ENCODE measurements around the gene GPR149.
A peak's percentile ranks its signal among the peaks of the same experiment; 100 is the strongest.

GPR149 gene

GRCh38 chr3:154323891-154324738, 105.9 kb downstream of the GPR149 start, which contains the start of gene DHX36:
DHX36 (minus strand) TSS chr3:154324487; CDS start chr3:154324416, 71 bp downstream.
- DNase-seq (ENCODE audit: low read depth): peak; percentile 89
- no peak for TF ChIP-seq CTCF (conservative IDR thresholded peaks at IDR 0.05; ENCODE audit: low read length)
- peak within 1 kb of the TSS; percentile 69 for H3K4me3 ChIP-seq (ENCODE audit: low read length)

GRCh38 chr3:154316974-154317767, 112.8 kb downstream of the GPR149 start:
- H3K4me3 ChIP-seq (ENCODE audit: low read length): no peak overlapping the region
- peak; percentile 8 for DNase-seq (ENCODE audit: low read depth)
- no peak for TF ChIP-seq CTCF (conservative IDR thresholded peaks at IDR 0.05; ENCODE audit: low read length)

GRCh38 chr3:154314152-154314551, 115.8 kb downstream of the GPR149 start:
- DNase-seq (ENCODE audit: low read depth): no peak
- TF ChIP-seq CTCF (conservative IDR thresholded peaks at IDR 0.05; ENCODE audit: low read length): no peak
- no peak overlapping the region for H3K4me3 ChIP-seq (ENCODE audit: low read length)

GRCh38 chr3:154310840-154311239, 119.2 kb downstream of the GPR149 start:
- peak; percentile 29 for DNase-seq (ENCODE audit: low read depth)
- H3K4me3 ChIP-seq (ENCODE audit: low read length): no peak overlapping the region
- no peak for TF ChIP-seq CTCF (conservative IDR thresholded peaks at IDR 0.05; ENCODE audit: low read length)

GRCh38 chr3:154307363-154307762, 122.6 kb downstream of the GPR149 start:
- no peak for DNase-seq (ENCODE audit: low read depth)
- no peak overlapping the region for H3K4me3 ChIP-seq (ENCODE audit: low read length)
- no peak for TF ChIP-seq CTCF (conservative IDR thresholded peaks at IDR 0.05; ENCODE audit: low read length)

- TF ChIP-seq CTCF (conservative IDR thresholded peaks at IDR 0.05; ENCODE audit: low read length): no peak
- no peak for DNase-seq (ENCODE audit: low read depth)
- H3K4me3 ChIP-seq (ENCODE audit: low read length): no peak overlapping the region
Observed at GRCh38 chr3:154304936-154305335, 125.1 kb downstream of the GPR149 start.

Data from AG10803 (cell line).